NCI-H748 (cell line): ENCODE measurements around the gene MPST.

Experiments
- DNase-seq: peaks from one replicate; lab custom pipeline; 2025; ENCODE audit not compliant: unreplicated experiment; lab: John Stamatoyannopoulos, UW

MPST gene

DNA sequence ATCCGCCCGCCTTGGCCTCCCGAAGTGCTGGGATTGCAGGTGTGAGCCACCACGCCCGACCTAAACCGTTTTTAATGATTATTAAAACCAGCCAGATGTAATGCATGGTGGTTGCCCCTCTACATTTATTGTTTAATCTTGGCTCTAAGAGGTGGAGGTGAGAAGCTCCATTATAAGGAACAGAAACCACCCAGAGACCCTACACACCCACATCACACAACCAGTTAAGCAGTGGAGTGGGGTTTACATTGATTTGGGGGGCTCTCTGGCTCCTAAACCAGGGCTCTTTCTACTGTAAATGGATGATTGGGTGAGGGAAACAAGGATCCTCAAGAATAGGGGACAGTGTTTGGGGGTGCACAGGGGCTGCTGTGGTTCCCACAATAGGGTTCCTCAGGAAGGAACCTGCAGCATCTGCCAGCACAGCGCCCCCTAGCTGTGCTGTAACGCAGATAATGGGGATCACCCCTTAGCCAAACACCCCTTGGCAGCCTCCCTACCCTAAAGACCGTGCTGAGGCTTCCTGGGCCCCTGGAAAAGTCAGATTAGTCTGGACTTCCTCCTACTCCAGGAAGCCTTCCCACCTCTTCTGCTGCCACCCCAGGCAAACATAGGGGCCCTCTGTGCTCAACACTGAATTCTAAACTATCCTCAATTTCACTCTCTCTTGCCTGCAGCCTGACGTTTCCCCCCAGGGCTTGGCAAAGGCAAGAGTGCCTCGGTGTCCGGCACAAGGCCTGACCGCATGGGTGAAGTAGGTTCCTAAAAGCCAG, 2.4 kb downstream of the MPST start:
- DNase-seq: peak; percentile 48

DNA sequence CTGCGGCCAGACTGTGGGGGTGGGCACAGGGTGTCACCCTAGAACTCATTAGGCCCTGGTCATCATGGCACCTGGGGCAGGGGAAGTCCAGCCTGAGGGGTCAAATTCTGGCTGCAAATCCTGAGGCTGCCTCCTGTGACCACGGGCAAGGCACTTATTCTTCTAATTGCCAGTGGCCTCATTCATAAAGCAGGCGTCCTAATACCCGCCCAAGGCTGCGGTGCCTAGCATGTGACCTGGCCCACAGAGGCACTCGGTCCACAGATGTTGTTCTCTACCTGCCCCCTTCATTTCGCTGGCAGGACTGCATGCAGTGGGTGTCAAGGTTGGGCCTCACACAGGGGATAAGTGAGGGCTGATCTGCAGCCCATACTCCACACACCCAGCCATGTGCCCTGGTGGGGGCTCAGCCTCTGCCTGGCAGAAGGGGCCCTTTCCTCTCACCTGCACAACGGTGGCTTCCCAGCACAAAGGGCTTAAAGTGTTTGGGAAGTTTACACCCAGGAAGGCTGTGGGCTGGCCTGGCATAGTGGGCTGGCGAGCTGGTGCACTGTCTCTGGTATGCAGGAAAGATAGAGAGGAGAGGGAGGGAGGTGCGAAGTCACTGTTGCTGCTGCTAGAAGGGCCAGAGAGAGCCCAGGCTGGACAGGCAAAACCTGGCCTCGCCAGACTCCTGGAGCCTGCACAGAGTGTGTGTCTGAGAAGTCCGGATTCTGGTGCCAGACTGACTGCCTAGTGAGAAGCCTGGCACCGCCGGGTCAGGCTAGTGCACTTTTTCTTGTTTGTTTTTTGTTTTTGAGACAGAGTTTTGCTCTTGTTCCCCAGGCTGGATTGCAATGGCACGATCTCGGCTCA, 3.2 kb downstream of the MPST start:
- no peak for DNase-seq

DNA sequence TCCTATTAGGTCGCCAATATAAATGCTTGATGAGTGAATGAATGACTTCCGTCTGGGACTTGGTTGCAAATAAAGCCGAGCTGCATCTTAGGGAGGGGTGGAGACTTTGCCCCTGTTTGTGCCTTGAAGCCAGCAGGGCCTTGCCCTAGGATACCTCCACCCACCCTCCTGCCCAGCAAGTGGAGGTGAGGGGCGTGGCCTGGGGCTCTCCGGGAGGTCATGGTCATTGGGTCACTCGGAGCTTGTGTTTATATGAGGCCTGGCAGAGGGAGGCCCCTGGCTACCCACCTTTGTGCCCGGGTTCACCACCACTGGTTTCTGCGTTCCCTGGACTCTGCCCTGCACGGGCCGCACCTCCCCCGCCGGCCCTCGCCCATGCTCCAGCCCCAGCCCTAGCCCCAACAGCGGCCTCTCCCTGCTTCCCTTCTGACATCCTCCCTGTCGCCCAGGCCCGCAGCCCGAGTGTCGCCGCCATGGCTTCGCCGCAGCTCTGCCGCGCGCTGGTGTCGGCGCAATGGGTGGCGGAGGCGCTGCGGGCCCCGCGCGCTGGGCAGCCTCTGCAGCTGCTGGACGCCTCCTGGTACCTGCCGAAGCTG, 4.3 kb downstream of the MPST start:
- DNase-seq: no peak

DNA sequence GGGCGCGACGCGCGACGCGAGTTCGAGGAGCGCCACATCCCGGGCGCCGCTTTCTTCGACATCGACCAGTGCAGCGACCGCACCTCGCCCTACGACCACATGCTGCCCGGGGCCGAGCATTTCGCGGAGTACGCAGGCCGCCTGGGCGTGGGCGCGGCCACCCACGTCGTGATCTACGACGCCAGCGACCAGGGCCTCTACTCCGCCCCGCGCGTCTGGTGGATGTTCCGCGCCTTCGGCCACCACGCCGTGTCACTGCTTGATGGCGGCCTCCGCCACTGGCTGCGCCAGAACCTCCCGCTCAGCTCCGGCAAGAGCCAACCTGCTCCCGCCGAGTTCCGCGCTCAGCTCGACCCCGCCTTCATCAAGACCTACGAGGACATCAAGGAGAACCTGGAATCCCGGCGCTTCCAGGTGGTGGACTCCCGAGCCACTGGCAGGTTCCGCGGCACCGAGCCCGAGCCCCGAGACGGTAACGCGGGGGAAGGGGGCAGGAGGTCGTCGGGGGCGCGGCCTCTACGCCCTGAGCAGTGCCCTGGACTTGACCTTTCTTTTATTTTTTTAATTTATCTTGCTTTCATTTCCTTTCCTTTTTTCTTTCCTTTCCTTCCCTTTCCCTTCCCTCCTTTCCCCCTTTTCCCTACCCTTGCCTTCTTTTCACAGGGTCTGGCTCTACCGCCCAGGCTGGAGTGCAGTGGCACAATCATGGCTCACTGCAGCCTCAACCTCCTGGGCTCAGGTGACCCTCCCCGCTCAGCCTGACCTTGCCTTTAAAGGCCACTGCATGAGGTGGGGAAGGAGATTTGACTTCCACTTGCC, 5.0 kb downstream of the MPST start:
- DNase-seq: no peak

DNA sequence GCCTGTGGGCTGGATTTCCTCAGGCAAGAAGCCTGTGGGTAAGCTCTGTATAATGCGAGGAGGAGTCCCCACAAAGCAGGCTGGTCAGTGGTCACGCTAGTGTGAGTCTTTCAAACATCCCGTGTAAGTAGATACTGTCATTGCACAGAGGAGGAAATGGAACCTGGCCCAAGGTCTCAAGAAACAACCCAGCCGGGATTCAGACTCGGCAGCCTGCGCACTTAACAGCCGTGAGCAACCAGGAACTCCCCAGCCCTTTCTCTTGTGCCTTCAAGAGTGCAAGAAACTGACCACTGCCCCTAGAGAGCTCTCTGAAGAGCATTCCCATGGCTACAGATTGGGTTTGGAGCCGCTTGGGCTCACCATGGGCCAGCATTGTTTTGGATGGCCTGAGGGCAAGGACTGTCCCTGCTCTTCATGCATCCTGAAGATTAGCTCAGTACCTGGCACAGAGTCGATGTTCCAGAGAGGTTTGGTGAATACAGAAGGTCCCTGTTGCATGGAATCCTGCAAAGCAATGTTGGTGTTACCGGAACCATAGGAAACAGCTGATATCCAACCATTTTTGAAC, 6.0 kb downstream of the MPST start:
- DNase-seq: no peak

DNA sequence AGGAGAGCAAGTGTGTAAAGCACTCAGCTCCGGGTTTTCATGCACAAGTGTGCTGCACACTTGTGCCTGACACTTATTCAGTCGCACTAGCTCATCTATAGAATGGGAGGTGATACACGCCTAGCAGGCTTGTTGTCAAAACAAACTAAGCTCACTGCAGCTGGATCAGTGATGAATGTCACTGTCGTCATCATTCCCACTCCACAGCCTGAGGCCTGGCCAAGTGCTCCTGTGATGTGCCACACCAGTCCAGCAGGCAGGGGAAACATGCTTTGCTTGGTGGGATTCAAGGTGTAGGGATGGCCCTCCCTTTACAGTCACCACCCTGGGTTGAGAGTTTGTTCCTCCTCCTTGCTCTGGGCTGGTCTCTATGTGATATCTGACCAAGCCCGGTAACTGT, 6.8 kb downstream of the MPST start:
- DNase-seq: no peak

DNA sequence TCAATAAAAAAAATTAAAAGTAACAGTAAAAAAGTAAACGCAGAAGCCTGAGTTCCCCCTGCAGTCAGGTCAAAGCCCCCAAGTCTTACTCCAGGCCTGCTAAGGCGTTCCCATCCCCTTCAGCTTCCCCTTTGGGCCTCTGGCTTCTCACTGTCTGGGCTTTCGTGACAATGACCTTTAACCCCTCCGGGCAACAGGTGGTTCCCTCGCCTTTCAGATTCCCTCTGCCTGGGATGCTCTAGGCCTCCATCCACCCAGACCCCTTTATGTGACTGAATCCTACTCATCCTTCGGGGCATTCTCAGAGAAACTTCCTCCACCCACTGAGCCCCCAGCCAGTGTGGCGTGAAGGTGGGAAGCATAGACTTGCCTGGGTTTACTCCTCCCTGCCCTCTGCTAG, 8.0 kb downstream of the MPST start:
- DNase-seq: no peak

DNA sequence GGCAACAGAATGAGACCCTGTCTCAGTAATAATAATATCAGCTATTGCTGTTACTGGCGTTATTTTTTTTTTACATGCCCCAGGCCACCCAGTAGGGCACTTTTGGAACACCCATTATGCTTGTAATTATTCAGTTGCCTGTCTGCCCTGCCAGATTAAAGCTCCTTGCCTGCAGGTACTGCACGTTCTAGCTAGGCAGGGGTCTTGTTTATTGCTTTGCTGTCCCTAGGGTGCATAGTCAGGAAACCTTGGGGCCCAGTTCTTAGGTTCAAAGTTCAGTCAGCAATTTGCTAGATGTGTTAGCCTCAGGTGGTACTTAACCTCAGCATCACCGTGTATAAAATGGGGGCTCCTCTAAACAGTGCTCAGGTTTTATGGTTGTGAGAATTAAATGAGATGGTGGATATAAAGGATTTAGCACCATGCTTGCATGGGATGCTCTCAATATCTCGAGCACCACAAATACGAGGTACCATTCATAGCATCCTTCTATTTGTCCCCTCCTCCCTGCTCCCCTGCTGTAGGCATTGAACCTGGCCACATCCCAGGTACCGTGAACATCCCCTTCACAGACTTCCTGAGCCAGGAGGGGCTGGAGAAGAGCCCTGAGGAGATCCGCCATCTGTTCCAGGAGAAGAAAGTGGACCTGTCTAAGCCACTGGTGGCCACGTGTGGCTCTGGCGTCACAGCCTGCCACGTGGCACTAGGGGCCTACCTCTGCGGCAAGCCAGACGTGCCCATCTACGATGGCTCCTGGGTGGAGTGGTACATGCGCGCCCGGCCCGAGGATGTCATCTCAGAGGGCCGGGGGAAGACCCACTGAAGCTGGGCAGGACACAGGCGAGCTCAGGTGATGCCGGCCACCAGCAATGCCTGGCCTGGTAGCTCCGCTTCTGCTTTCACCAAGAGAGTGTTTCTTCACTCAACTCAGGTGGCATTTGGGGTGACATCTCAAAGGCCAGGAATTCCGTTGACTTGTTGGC, 9.4 kb downstream of the MPST start:
- DNase-seq: no peak

DNA sequence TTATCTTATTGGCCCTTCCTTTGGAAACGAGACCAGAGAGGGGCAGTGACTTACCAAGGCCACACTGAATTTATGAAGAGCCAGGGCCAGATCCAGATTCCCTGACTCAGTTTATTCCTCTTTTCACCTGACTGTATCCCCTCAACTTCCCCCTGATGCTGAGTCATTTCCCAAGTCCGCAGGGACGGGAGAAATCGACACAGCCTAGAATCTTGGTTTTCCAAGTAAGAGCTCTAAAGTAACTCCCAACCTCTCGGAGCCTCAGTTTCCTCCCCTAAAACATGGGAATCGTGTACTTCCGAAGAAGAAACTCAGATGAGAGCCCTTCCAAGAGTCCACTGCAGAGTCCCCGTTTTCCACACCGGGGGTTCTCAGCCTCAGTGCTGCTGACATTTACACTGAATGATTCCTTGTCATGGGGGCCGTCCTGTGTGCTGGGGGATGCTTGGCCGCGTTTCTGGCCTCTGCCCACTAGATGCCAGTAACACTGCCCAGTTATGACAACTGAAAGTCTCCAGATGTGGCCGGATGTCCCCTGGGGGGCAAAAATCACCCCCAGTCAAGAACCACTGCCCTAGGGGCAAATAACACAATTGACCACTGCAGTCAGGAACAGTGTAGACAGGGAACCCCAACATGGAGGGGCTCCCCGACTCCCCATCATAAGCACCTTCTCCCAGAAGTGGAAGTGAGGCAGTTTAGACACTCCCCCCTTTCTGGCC, 11.2 kb downstream of the MPST start:
- no peak for DNase-seq

DNA sequence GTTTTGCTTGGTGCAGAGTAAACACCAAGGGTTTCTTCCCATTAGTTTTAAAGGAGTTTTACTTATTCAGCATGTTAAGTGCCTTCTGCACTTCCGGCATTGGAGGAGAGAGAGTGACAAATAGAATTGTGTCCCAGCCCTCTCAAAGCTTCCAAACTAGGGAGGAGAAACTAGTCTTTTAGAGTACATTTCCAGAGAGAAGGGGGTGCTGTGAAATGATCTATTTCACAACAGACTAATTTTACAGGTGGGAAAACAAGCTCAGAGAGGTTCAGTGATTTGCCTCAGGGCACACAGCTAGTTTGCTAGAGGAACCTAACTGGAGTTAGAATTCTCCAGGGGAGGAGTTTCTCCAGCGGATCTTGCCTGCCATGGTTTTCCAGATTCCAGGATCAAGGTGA, 12.6 kb downstream of the MPST start:
- DNase-seq: no peak

DNA sequence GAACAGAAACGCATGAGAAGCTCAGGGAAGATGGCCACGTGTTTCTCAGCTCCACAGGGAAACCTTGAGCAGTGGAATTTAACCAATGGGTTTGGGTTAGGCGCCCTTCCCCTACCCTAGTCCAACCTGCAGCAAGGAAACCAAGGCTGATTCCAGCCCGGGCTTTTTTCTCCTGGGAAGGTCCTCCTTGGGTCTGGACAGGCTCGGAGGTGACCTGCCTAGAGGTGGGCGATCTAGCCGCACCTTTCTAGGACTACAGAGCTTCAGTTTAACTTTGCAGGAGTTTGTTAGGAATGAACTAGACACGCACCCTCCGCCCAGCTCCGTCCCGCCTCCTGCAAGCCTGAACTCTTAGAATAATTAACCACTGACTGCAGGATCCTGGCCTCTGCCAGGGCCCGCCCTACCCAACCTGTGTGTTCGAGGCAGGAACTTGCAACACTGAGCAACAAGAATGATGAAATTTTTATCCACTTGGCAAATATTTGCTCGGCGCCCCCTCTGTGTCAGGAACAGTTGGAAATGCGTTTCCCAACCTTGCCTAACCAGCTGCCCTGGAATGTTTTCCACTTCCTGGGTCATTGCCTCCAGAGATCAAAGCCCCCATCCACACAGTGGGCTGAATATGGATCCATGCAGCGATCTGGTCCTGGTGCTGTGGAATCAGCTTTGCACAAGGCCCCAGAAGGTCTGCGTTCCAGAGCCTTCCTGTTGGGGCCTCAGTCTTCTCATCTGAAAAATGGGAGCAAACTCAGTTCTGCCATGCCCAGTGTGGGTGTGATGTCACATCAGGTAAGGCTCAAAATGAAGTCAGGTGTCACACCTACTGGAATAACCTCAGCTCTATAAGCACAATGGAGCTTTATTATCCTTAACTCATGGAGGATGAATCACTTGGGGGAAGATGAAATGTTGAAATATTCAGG, 13.3 kb downstream of the MPST start:
- DNase-seq: no peak

DNA sequence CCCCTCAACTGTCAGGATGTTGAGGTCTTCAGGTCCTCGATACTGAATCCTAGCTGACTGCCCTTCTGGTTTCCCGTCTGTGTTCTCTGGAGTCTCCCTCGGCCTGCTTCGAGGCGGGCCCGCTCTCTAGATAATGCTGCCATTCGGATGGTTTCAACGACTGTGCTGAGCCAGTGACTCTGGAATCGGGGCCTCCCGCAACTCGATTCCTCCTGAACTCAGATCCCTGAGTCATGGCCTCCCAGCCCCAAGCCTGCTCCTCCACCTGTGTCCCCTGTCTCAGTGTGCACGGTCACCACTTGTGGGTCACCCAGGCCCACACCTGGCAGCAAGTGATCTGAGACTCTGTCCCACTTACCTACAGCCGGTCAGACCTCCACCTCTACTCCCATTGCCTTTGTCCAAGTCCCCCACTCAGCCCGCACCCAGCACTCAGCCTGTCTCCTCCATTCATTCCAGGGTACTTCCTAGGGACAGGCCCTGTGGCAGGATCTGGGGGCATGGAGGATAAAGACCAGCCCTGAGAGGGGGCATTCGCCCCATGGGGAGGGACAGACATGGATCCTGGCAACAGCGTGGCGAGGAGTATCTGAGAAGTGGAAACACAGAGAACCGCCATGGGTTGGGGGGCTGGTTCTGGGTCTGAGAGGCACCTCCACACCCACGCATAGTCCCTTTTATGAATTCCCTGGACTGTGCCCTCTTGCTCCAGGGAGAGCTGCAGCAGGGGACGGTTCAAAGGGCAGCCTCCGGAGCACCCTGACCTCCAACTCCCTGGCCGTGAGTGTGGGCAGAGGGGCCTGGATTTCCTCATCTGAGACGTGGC, 14.3 kb downstream of the MPST start:
- DNase-seq: no peak

DNA sequence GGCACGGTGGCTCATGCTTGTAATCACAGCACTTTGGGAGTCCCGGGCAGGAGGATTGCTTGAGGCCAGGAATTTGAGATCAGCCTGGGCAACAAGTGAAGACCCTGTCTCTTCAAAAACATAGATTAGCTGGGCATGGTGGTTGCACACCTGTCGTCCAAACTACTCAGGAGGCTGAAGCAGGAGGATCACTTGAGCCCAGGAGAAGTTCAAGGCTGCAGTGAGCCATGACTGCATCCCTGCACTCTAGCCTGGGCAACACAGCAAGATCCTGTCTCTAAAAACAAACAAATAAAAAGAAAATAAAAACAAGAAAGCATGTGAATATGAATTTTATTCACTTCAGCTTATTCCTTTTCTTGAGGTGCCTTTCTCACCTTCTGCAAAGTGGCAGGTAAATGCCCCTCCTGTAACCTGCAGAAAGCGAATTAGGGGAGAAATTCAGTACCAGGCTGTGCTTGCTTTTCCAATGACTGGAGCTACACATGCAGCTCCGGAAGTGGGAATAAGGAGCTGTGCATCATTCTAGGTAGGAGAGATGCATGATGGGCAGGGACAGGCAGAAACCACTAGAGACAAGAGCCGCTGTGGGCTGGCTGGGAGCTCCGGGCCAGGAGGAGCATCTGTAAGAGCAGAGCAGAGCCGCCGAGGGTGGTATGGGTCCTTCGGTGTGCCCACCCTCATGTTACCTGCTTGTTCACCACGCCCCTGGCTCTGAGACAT, 17.3 kb downstream of the MPST start:
- DNase-seq: no peak

DNA sequence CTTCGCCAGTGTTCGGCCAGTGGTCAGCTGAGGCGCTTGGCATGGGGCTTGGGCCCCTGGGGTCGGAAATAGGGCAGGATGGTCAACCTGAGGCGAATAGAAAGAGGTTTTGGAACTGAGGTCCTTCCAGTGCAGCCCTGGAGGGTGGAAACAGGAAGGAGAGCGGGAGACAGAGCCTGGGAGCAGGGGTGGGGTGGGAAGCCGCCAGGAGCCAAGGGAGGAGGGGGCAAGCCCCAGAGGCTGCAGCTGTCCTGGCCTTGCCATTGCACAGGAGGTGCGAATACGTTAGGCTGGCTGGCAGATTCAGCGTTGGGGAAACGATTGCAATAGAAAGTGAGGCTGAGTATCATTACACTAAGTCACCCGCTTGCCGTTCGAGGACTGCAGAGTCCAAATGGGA, 18.1 kb downstream of the MPST start:
- no peak for DNase-seq

DNA sequence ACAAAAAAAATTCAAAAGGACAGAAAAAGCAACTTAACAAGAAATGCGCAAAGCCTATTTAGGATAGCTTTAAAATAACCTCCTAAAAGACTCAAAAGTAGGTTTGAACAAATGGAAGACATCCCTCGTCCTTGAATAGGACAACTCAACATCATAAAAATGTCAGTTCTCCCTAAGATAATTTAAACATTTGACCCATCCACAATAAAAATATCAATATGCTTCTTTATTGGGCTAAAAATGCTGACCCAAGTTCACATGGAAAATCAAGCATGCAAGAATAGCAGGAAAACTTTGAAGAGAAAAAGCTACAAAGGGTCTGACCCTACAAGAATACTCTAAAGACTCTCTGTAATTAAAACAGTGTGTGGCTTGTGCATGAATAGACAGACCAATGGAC, 19.9 kb downstream of the MPST start:
- DNase-seq: no peak

DNA sequence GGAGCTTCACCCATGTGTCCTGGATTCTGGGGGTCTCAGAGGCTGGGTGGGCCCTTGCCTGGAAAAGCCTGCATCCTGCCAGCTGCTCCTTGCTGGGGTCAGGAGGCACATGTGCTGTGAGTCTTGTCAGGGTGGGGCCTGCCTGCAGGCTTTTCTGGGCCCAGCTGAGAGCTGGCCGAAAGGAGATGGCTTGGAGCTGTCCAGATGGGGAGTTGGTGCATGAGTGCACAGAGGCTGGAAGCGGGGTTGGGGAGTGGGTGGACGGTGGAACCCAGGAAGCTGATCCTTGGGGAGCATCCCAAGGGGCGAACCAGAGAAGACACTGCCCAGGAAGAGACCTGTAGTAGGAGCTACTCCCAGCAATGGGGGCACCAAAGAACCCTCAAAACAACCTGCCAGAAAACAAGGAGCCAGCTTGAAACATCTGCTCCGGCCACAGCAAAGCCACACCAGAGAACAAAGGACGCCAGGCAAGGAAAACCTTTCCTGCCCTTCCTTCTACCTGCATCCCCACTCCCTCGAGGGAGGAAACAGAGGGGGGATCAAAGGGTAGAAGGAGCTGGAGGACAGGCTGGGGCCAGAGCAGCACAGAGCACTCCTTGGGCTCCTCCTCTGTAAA, 23.8 kb downstream of the MPST start:
- DNase-seq: no peak
